ENCODE data around the gene REXO1. TPM values are rescaled to one million over a fixed set of nuclear protein-coding genes. Genes with fewer than 3 reads are reported as not detected.

Gene REXO1
- total and polyA plus RNA-seq, 9 of the 15 experiments (the other 6 are each of a cell fraction or from before 2014, with no cell fraction given): 0.04 to 63.3 (median 15.8) TPM

GRCh38 chr19:1856698-1857603 lies 8.7 kb upstream of the REXO1 start (continued):
- TF ChIP-seq TOE1 (IDR thresholded peaks at IDR 0.05; ENCODE audit: borderline replicate concordance) (no peak), TOE1 (CRISPR knock-in tag; IDR thresholded peaks at IDR 0.05; ENCODE audit: borderline replicate concordance, low read depth) (peak; percentile 87; the same call in 1 of the 2 replicates), RBBP5 (IDR thresholded peaks at IDR 0.05; ENCODE audit: borderline replicate concordance, insufficient read depth, low read length, poor library complexity, severe bottlenecking) (peak; percentile 58), TAF7 (tag; IDR thresholded peaks at IDR 0.05) (peak; percentile 74; the same call in 1 of the 2 replicates), HDAC8 (tag; IDR thresholded peaks at IDR 0.05) (0 out of 2 replicates have a peak, but pooled peaks have one; percentile 21), ZNF695 (CRISPR knock-in tag; IDR thresholded peaks at IDR 0.05) (no peak), POLR3A (IDR thresholded peaks at IDR 0.05; ENCODE audit: borderline replicate concordance, extremely low read depth, insufficient read depth, insufficient read length) (no peak), BRF2 (IDR thresholded peaks at IDR 0.05; ENCODE audit: borderline replicate concordance, insufficient read depth, insufficient read length) (no peak), COPS2 (conservative IDR thresholded peaks at IDR 0.05) (no peak), ZEB2 (IDR thresholded peaks at IDR 0.05) (peak; percentile 95), GABPA (tag; conservative IDR thresholded peaks at IDR 0.05; ENCODE audit: low read depth) (peak; percentile 56; the same call in 1 of the 2 replicates), ZNF12 (CRISPR knock-in tag; IDR thresholded peaks at IDR 0.05) (0 out of 2 replicates have a peak, but pooled peaks have one; percentile 37), ZNF830 (CRISPR knock-in tag; IDR thresholded peaks at IDR 0.05) (0 out of 2 replicates have a peak, but pooled peaks have one; percentile 32), ESRRB (CRISPR knock-in tag; IDR thresholded peaks at IDR 0.05; ENCODE audit: borderline replicate concordance) (no peak), MBD2 (IDR thresholded peaks at IDR 0.05; ENCODE audit: borderline replicate concordance, low read depth) (peak; percentile 43; the same call in 1 of the 2 replicates), TBP (optimal IDR thresholded peaks at IDR 0.05; ENCODE audit: low read depth, low read length) (peak; percentile 20), KDM2B (CRISPR knock-in tag; IDR thresholded peaks at IDR 0.05) (peak; percentile 67; the same call in 1 of the 2 replicates), PCBP2 (IDR thresholded peaks at IDR 0.05; ENCODE audit: low read depth, low read length, poor library complexity, severe bottlenecking) (peak; percentile 51), CC2D1A (IDR thresholded peaks at IDR 0.05) (no peak)
- TF ChIP-seq, protein P1, sequence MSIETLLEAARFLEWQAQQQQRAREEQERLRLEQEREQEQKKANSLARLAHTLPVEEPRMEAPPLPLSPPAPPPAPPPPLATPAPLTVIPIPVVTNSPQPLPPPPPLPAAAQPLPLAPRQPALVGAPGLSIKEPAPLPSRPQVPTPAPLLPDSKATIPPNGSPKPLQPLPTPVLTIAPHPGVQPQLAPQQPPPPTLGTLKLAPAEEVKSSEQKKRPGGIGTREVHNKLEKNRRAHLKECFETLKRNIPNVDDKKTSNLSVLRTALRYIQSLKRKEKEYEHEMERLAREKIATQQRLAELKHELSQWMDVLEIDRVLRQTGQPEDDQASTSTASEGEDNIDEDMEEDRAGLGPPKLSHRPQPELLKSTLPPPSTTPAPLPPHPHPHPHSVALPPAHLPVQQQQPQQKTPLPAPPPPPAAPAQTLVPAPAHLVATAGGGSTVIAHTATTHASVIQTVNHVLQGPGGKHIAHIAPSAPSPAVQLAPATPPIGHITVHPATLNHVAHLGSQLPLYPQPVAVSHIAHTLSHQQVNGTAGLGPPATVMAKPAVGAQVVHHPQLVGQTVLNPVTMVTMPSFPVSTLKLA (conservative IDR thresholded peaks at IDR 0.05): peak; percentile 87 to 91
- TF ChIP-seq, protein P2, sequence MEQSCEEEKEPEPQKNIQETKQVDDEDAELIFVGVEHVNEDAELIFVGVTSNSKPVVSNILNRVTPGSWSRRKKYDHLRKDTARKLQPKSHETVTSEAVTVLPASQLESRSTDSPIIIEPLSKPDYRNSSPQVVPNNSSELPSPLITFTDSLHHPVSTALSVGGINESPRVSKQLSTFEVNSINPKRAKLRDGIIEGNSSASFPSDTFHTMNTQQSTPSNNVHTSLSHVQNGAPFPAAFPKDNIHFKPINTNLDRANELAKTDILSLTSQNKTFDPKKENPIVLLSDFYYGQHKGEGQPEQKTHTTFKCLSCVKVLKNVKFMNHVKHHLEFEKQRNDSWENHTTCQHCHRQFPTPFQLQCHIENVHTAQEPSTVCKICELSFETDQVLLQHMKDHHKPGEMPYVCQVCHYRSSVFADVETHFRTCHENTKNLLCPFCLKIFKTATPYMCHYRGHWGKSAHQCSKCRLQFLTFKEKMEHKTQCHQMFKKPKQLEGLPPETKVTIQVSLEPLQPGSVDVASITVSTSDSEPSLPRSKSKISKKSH (CRISPR knock-in tag; IDR thresholded peaks at IDR 0.05): no peak

Data from K562 (cell line).